HEK293 (cell line): Measurements from ENCODE around the gene IRX4.

Experiments used
- HIC1 ChIP-seq: fragments of 450-650 bp; formaldehyde crosslinking; IDR thresholded peaks from 2 replicates; pipeline ENCODE4 v1.5.1; 2016; ENCODE audit warnings: missing biosample characterization, missing genetic modification characterization
- TCF7L2 ChIP-seq: IDR thresholded peaks from 2 replicates; pipeline ENCODE4 v1.6.1; 2011; ENCODE audit warnings: low read depth, mild to moderate bottlenecking, inconsistent platforms, low read length, moderate library complexity, borderline replicate concordance
- ZBTB6 ChIP-seq: fragments of 450-650 bp; formaldehyde crosslinking; IDR thresholded peaks from 2 replicates; pipeline ENCODE4 v1.5.1; 2017; ENCODE audit warnings: missing biosample characterization, missing genetic modification characterization
- ZFP37 ChIP-seq: fragments of 450-650 bp; formaldehyde crosslinking; IDR thresholded peaks from 2 replicates; pipeline ENCODE4 v1.5.1; 2016; ENCODE audit warnings: missing biosample characterization, missing genetic modification characterization
- ZNF10 ChIP-seq: fragments of 450-650 bp; formaldehyde crosslinking; IDR thresholded peaks from 2 replicates; pipeline ENCODE4 v1.5.1; 2017; ENCODE audit warnings: missing biosample characterization, missing genetic modification characterization
- ZNF133 ChIP-seq: fragments of 450-650 bp; formaldehyde crosslinking; IDR thresholded peaks from 2 replicates; pipeline ENCODE4 v1.5.1; 2016; ENCODE audit warnings: missing biosample characterization, missing genetic modification characterization
- ZNF174 ChIP-seq: fragments of 450-650 bp; formaldehyde crosslinking; IDR thresholded peaks from 2 replicates; pipeline ENCODE4 v1.5.0; 2017; ENCODE audit warnings: missing biosample characterization, mild to moderate bottlenecking, missing genetic modification characterization
- ZNF26 ChIP-seq: fragments of 450-650 bp; formaldehyde crosslinking; IDR thresholded peaks from 2 replicates; pipeline ENCODE4 v1.5.1; 2016; ENCODE audit warnings: missing biosample characterization, missing genetic modification characterization
- ZNF266 ChIP-seq: fragments of 450-650 bp; formaldehyde crosslinking; IDR thresholded peaks from 2 replicates; pipeline ENCODE4 v1.5.1; 2016; ENCODE audit warnings: missing biosample characterization, missing genetic modification characterization, low read depth
- ZNF341 ChIP-seq: fragments of 450-650 bp; formaldehyde crosslinking; IDR thresholded peaks from 2 replicates; pipeline ENCODE4; 2016; ENCODE audit warnings: low read depth, missing biosample characterization, missing genetic modification characterization
- ZNF37A ChIP-seq: fragments of 450-650 bp; IDR thresholded peaks from 2 replicates; pipeline ENCODE4 v1.5.1; 2018; ENCODE audit warnings: missing biosample characterization, missing genetic modification characterization
- ZNF585B ChIP-seq: fragments of 450-650 bp; formaldehyde crosslinking; IDR thresholded peaks from 2 replicates; pipeline ENCODE4 v1.5.1; 2016; ENCODE audit warnings: missing biosample characterization, missing genetic modification characterization
- ZNF654 ChIP-seq: fragments of 450-650 bp; formaldehyde crosslinking; IDR thresholded peaks from 2 replicates; pipeline ENCODE4 v1.5.1; 2016; ENCODE audit warnings: low read depth, missing biosample characterization, missing genetic modification characterization
- ZNF747 ChIP-seq: fragments of 450-650 bp; formaldehyde crosslinking; IDR thresholded peaks from 2 replicates; pipeline ENCODE4 v1.5.1; 2016; ENCODE audit warnings: missing biosample characterization, missing genetic modification characterization
- ZSCAN18 ChIP-seq: fragments of 450-650 bp; formaldehyde crosslinking; IDR thresholded peaks from 2 replicates; pipeline ENCODE4 v1.5.1; 2016; ENCODE audit warnings: missing biosample characterization, missing genetic modification characterization
- ZSCAN23 ChIP-seq: fragments of 450-650 bp; formaldehyde crosslinking; IDR thresholded peaks from 2 replicates; pipeline ENCODE4 v1.5.1; 2016; ENCODE audit warnings: missing biosample characterization, missing genetic modification characterization
- TF ChIP-seq, protein P1 (sequence below): fragments of 450-650 bp; formaldehyde crosslinking; IDR thresholded peaks from 2 replicates; pipeline ENCODE4 v1.5.1; 2016; ENCODE audit warnings: missing biosample characterization, missing genetic modification characterization, borderline replicate concordance
- TF ChIP-seq, protein P2 (sequence below): fragments of 450-650 bp; formaldehyde crosslinking; optimal IDR thresholded peaks from 2 replicates; pipeline ENCODE3; 2016; ENCODE audit warnings: missing biosample characterization, mild to moderate bottlenecking, missing genetic modification characterization
- TF ChIP-seq, protein P3 (sequence below): fragments of 450-650 bp; formaldehyde crosslinking; IDR thresholded peaks from 2 replicates; pipeline ENCODE4 v1.5.1; 2017; ENCODE audit warnings: missing biosample characterization, missing genetic modification characterization
- TF ChIP-seq, protein P4 (sequence below): IDR thresholded peaks from 2 replicates; pipeline ENCODE4 v1.6.1; 2011; ENCODE audit warnings: mild to moderate bottlenecking, low read depth, low read length, borderline replicate concordance

IRX4 gene

GRCh38 chr5:1929108-1929991, 46.6 kb upstream of the IRX4 start (continued):
- TF ChIP-seq, protein P1, sequence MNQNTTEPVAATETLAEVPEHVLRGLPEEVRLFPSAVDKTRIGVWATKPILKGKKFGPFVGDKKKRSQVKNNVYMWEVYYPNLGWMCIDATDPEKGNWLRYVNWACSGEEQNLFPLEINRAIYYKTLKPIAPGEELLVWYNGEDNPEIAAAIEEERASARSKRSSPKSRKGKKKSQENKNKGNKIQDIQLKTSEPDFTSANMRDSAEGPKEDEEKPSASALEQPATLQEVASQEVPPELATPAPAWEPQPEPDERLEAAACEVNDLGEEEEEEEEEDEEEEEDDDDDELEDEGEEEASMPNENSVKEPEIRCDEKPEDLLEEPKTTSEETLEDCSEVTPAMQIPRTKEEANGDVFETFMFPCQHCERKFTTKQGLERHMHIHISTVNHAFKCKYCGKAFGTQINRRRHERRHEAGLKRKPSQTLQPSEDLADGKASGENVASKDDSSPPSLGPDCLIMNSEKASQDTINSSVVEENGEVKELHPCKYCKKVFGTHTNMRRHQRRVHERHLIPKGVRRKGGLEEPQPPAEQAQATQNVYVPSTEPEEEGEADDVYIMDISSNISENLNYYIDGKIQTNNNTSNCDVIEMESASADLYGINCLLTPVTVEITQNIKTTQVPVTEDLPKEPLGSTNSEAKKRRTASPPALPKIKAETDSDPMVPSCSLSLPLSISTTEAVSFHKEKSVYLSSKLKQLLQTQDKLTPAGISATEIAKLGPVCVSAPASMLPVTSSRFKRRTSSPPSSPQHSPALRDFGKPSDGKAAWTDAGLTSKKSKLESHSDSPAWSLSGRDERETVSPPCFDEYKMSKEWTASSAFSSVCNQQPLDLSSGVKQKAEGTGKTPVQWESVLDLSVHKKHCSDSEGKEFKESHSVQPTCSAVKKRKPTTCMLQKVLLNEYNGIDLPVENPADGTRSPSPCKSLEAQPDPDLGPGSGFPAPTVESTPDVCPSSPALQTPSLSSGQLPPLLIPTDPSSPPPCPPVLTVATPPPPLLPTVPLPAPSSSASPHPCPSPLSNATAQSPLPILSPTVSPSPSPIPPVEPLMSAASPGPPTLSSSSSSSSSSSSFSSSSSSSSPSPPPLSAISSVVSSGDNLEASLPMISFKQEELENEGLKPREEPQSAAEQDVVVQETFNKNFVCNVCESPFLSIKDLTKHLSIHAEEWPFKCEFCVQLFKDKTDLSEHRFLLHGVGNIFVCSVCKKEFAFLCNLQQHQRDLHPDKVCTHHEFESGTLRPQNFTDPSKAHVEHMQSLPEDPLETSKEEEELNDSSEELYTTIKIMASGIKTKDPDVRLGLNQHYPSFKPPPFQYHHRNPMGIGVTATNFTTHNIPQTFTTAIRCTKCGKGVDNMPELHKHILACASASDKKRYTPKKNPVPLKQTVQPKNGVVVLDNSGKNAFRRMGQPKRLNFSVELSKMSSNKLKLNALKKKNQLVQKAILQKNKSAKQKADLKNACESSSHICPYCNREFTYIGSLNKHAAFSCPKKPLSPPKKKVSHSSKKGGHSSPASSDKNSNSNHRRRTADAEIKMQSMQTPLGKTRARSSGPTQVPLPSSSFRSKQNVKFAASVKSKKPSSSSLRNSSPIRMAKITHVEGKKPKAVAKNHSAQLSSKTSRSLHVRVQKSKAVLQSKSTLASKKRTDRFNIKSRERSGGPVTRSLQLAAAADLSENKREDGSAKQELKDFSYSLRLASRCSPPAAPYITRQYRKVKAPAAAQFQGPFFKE (tag by site-specific recombination): peak; percentile 91
- TF ChIP-seq ZBTB6 (tag by site-specific recombination): no peak
- TF ChIP-seq ZNF37A (tag by site-specific recombination): no peak
- TF ChIP-seq ZNF133: no peak; the same call in none of the 2 replicates
- TF ChIP-seq ZNF266: peak; percentile 6; the same call in 1 of the 2 replicates
- no peak for TF ChIP-seq TCF7L2
- no peak for TF ChIP-seq ZNF26
- TF ChIP-seq HIC1 (tag by site-specific recombination): no peak
- no peak for TF ChIP-seq ZFP37 (tag by site-specific recombination)
- no peak for TF ChIP-seq ZNF585B (tag by site-specific recombination)
- TF ChIP-seq ZNF341 (tag by site-specific recombination): no peak
- TF ChIP-seq, protein P2, sequence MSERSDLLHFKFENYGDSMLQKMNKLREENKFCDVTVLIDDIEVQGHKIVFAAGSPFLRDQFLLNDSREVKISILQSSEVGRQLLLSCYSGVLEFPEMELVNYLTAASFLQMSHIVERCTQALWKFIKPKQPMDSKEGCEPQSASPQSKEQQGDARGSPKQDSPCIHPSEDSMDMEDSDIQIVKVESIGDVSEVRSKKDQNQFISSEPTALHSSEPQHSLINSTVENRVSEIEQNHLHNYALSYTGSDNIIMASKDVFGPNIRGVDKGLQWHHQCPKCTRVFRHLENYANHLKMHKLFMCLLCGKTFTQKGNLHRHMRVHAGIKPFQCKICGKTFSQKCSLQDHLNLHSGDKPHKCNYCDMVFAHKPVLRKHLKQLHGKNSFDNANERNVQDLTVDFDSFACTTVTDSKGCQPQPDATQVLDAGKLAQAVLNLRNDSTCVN: peak; percentile 27
- no peak for TF ChIP-seq ZNF654 (tag by site-specific recombination)
- TF ChIP-seq ZNF10: no peak
- TF ChIP-seq ZNF747: no peak
- no peak for TF ChIP-seq ZNF174 (tag by site-specific recombination)
- no peak for TF ChIP-seq ZSCAN18
- TF ChIP-seq, protein P3, sequence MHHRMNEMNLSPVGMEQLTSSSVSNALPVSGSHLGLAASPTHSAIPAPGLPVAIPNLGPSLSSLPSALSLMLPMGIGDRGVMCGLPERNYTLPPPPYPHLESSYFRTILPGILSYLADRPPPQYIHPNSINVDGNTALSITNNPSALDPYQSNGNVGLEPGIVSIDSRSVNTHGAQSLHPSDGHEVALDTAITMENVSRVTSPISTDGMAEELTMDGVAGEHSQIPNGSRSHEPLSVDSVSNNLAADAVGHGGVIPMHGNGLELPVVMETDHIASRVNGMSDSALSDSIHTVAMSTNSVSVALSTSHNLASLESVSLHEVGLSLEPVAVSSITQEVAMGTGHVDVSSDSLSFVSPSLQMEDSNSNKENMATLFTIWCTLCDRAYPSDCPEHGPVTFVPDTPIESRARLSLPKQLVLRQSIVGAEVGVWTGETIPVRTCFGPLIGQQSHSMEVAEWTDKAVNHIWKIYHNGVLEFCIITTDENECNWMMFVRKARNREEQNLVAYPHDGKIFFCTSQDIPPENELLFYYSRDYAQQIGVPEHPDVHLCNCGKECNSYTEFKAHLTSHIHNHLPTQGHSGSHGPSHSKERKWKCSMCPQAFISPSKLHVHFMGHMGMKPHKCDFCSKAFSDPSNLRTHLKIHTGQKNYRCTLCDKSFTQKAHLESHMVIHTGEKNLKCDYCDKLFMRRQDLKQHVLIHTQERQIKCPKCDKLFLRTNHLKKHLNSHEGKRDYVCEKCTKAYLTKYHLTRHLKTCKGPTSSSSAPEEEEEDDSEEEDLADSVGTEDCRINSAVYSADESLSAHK (tag by site-specific recombination): no peak
- no peak for TF ChIP-seq ZSCAN23 (tag by site-specific recombination)
- TF ChIP-seq, protein P4, sequence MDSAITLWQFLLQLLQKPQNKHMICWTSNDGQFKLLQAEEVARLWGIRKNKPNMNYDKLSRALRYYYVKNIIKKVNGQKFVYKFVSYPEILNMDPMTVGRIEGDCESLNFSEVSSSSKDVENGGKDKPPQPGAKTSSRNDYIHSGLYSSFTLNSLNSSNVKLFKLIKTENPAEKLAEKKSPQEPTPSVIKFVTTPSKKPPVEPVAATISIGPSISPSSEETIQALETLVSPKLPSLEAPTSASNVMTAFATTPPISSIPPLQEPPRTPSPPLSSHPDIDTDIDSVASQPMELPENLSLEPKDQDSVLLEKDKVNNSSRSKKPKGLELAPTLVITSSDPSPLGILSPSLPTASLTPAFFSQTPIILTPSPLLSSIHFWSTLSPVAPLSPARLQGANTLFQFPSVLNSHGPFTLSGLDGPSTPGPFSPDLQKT: no peak
